HepG2 (cell line): ENCODE results near the gene ILKAP. TPM values are rescaled to one million over a fixed set of nuclear protein-coding genes. Genes with fewer than 3 reads are reported as not detected.

Source experiments
- BCL6 ChIP-seq: IDR thresholded peaks from 2 replicates; pipeline ENCODE4 v1.6.1; 2016; ENCODE audit warnings: missing genetic modification reagents, missing compliant biosample characterization
- CCDC6 ChIP-seq: sonication (generic); formaldehyde crosslinking; IDR thresholded peaks from 2 replicates; pipeline ENCODE4 v1.8.1; 2022; ENCODE audit warnings: mild to moderate bottlenecking, missing genetic modification reagents, moderate library complexity
- CREM ChIP-seq, 2 experiments: sonication (generic) in 1 of 2; formaldehyde crosslinking in 1 of 2; IDR thresholded peaks; 2 replicates each; pipeline versions ENCODE4 v1.4.0 to v1.6.1; 2016 to 2020; ENCODE audit warnings: antibody characterized with exemption in 1 of 2, mild to moderate bottlenecking in 1 of 2, missing genetic modification reagents in 1 of 2
- DMTF1 ChIP-seq: sonication (generic); formaldehyde crosslinking; IDR thresholded peaks from 2 replicates; pipeline ENCODE4 v1.4.0; 2020; ENCODE audit warnings: mild to moderate bottlenecking, missing genetic modification reagents
- DPF2 ChIP-seq: sonication (generic); formaldehyde crosslinking; IDR thresholded peaks from 2 replicates; pipeline ENCODE4 v1.4.0; 2020; ENCODE audit warnings: mild to moderate bottlenecking, low read depth, missing genetic modification reagents, borderline replicate concordance
- FLYWCH1 ChIP-seq: sonication (generic); formaldehyde crosslinking; IDR thresholded peaks from 2 replicates; pipeline ENCODE4 v1.8.1; 2023; ENCODE audit warnings: mild to moderate bottlenecking, missing genetic modification reagents
- JARID2 ChIP-seq: sonication (generic); formaldehyde crosslinking; IDR thresholded peaks from 2 replicates; pipeline ENCODE4 v1.8.1; 2023; ENCODE audit warnings: missing genetic modification reagents, inconsistent platforms; ENCODE audit not compliant: insufficient replicate concordance
- KDM5A ChIP-seq: fragments of 200-600 bp; sonication (generic); IDR thresholded peaks from 2 replicates; pipeline ENCODE4 v1.7.0; 2018; ENCODE audit warnings: antibody characterized with exemption, mild to moderate bottlenecking, low read length, borderline replicate concordance
- LBX2 ChIP-seq: sonication (generic); formaldehyde crosslinking; IDR thresholded peaks from 2 replicates; pipeline ENCODE4 v1.5.0; 2020; ENCODE audit warnings: missing genetic modification reagents, mild to moderate bottlenecking, borderline replicate concordance
- MTA3 ChIP-seq: sonication (generic); formaldehyde crosslinking; IDR thresholded peaks from 2 replicates; pipeline ENCODE4 v1.4.0; 2020; ENCODE audit warnings: missing genetic modification reagents
- NFYB ChIP-seq: sonication (generic); formaldehyde crosslinking; IDR thresholded peaks from 2 replicates; pipeline ENCODE4 v1.4.0; 2020; ENCODE audit warnings: missing genetic modification reagents
- NR0B2 ChIP-seq: sonication (generic); formaldehyde crosslinking; IDR thresholded peaks from 2 replicates; pipeline ENCODE4 v1.4.0; 2020; ENCODE audit warnings: mild to moderate bottlenecking, missing genetic modification reagents
- PITX1 ChIP-seq: sonication (generic); formaldehyde crosslinking; IDR thresholded peaks from 2 replicates; pipeline ENCODE4 v1.5.1; 2020; ENCODE audit warnings: mild to moderate bottlenecking, missing genetic modification reagents
- PRDM4 ChIP-seq: sonication (generic); formaldehyde crosslinking; IDR thresholded peaks from 2 replicates; pipeline ENCODE4 v1.9.0; 2021; ENCODE audit warnings: missing genetic modification reagents, borderline replicate concordance
- ZNF343 ChIP-seq: sonication (generic); formaldehyde crosslinking; IDR thresholded peaks from 2 replicates; pipeline ENCODE4 v1.4.0; 2020; ENCODE audit warnings: mild to moderate bottlenecking, missing genetic modification reagents
- ZNF512B ChIP-seq: sonication (generic); formaldehyde crosslinking; IDR thresholded peaks from 2 replicates; pipeline ENCODE4 v1.5.1; 2020; ENCODE audit warnings: missing genetic modification reagents, mild to moderate bottlenecking, borderline replicate concordance
- ZNF576 ChIP-seq: sonication (generic); formaldehyde crosslinking; IDR thresholded peaks from 2 replicates; pipeline ENCODE4 v1.4.0; 2020; ENCODE audit warnings: mild to moderate bottlenecking, missing genetic modification reagents
- ZNF607 ChIP-seq: sonication (generic); formaldehyde crosslinking; IDR thresholded peaks from 2 replicates; pipeline ENCODE4 v1.5.1; 2020; ENCODE audit warnings: missing genetic modification reagents, mild to moderate bottlenecking, borderline replicate concordance
- ZNF747 ChIP-seq: sonication (generic); formaldehyde crosslinking; IDR thresholded peaks from 2 replicates; pipeline ENCODE4 v1.8.1; 2023; ENCODE audit warnings: missing genetic modification reagents, mild to moderate bottlenecking, borderline replicate concordance
- ZSCAN22 ChIP-seq: sonication (generic); formaldehyde crosslinking; IDR thresholded peaks from 2 replicates; pipeline ENCODE4 v1.4.0; 2020; ENCODE audit warnings: mild to moderate bottlenecking, missing genetic modification reagents
- polyA plus RNA-seq, 8 experiments: library from polyadenylated mRNA; depleted of rRNA in 3 of 8; stranded (reverse) in 7 of 8; unstranded in 1 of 8; fragments of >200 nt; fragmentation: Illumina TruSeq in 4 of 8; extraction: Trizol in 4 of 8; gene quantifications; 2 replicates each; pipeline versions ENCODE4 v1.2.1 to v1.2.3, GENCODE V29; 2011 to 2016; ENCODE audit warnings: low read depth in 4 of 8, missing spikeins in 1 of 8, mixed read lengths in 1 of 8; ENCODE audit not compliant: insufficient read depth in 1 of 8
- total RNA-seq, 5 experiments: library from RNA; depleted of rRNA; stranded (reverse); fragments of >200 nt; fragmentation: Illumina TruSeq; extraction: Trizol; gene quantifications; 2 replicates each; pipeline ENCODE4 v1.2.3, GENCODE V29; 2016; ENCODE audit warnings: low read depth in 1 of 5

ILKAP gene
- total and polyA plus RNA-seq, 2 of the 13 experiments (the other 11 are each of a cell fraction or from before 2014, with no cell fraction given), result 29.6 to 33.1 TPM

GRCh38 chr2:238203973-238204683 lies 633 bp upstream of the ILKAP start (continued):
- TF ChIP-seq ZNF343 (CRISPR knock-in tag) (no peak), NFYB (CRISPR knock-in tag) (no peak), JARID2 (CRISPR knock-in tag) (no peak), CREM (IDR thresholded peaks at IDR 0.05) (no peak), CREM (CRISPR knock-in tag; IDR thresholded peaks at IDR 0.05) (no peak), PRDM4 (CRISPR knock-in tag) (no peak), ZNF747 (CRISPR knock-in tag) (peak; percentile 67; the same call in 1 of the 2 replicates), ZNF576 (CRISPR knock-in tag) (0 out of 2 replicates have a peak, but pooled peaks have one; percentile 59), PITX1 (no peak; the same call in 1 of the 2 replicates), ZNF607 (CRISPR knock-in tag) (no peak), DMTF1 (CRISPR knock-in tag) (no peak), CCDC6 (CRISPR knock-in tag) (no peak; the same call in 1 of the 2 replicates), FLYWCH1 (CRISPR knock-in tag) (no peak), KDM5A (no peak), NR0B2 (CRISPR knock-in tag) (peak; percentile 26; the same call in 1 of the 2 replicates), DPF2 (CRISPR knock-in tag) (no peak), MTA3 (no peak), ZSCAN22 (CRISPR knock-in tag) (no peak), LBX2 (no peak), BCL6 (no peak), ZNF512B (CRISPR knock-in tag) (no peak)
